ENCODE data around the gene RAD51B.

GRCh38 chr14:68173227-68173972, 353.8 kb downstream of the RAD51B start:
- TF ChIP-seq POLR2A (IDR thresholded peaks at IDR 0.05), result no peak
- TF ChIP-seq CTCF (IDR thresholded peaks at IDR 0.05), result no peak

Data from ovary (tissue), 3 donors.